GM23248 (cell line): ENCODE results near the gene TBC1D10B.

Experiments
- EZH2 ChIP-seq: fragments of 200-600 bp; sonication (generic); IDR thresholded peaks from 2 replicates; pipeline ENCODE4 v1.6.1; 2018; ENCODE audit warnings: antibody characterized with exemption, mild to moderate bottlenecking; ENCODE audit not compliant: insufficient read depth, poor library complexity, severe bottlenecking
- EZH2phosphoT487 ChIP-seq: fragments of 200-600 bp; sonication (generic); IDR thresholded peaks from 2 replicates; pipeline ENCODE4 v1.6.1; 2018; ENCODE audit warnings: antibody characterized with exemption, moderate library complexity, mild to moderate bottlenecking, low read depth; ENCODE audit not compliant: insufficient read depth

- TF ChIP-seq EZH2phosphoT487 (no peak), EZH2 (no peak)
These were observed 37.7 kb upstream of the TBC1D10B start for GRCh38 chr16:30407804-30408534.
